ENCODE measurements around the gene SYCP2.

Gene SYCP2

DNA sequence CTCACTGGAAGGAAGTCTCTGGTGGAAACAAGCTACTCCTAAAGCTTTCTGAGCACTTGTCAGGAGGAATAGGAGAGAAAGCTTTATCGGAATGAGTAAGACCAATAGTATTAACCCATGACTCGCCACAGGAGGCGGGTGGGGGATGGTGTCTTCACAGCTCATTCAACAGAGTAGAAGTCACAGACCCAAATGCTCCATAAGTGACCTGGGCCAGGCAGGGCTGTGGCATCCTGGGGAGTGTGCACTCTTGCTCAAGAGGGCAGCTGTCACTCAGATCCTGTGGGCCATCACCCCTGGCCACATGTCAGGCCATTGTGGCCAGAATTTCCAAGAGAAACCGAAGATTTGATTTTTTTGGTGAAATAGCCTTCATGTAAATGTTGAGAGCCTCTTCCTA, 116.0 kb downstream of the SYCP2 start:
- TF ChIP-seq EZH2 (optimal IDR thresholded peaks at IDR 0.05; ENCODE audit: low read depth, low read length) = no peak
- Histone ChIP-seq H2AFZ (ENCODE audit: low read length) (no peak overlapping the region), H3K9me3 (replicated peaks; ENCODE audit: insufficient read depth, low read length) (no peaks in the 10 kb centered on the region), H4K20me1 (ENCODE audit: insufficient read depth, low read length) (no peaks in the 10 kb centered on the region), H3K36me3 (replicated peaks; ENCODE audit: insufficient read depth, low read length) (no peaks in the 10 kb centered on the region), H3K4me1 (ENCODE audit: low read length) (no peaks in the 10 kb centered on the region), H3K4me2 (ENCODE audit: low read depth, low read length) (no peak overlapping the region), H3K27ac (ENCODE audit: low read length) (no peak overlapping the region), H3F3A (ENCODE audit: insufficient read depth, low read length) (no peaks in the 10 kb centered on the region), H3K9ac (ENCODE audit: low read length) (no peak overlapping the region), H3K4me3 (ENCODE audit: low read length) (no peak overlapping the region), H3K79me2 (ENCODE audit: low read length) (no peaks in the 10 kb centered on the region), H3K27me3 (replicated peaks; ENCODE audit: insufficient read depth, low read length) (peaks cover 18% of the 10 kb centered on the region; the same call in 1 of the 2 replicates), H3K9me2 (replicated peaks; ENCODE audit: insufficient read depth, low read length) (no peaks in the 10 kb centered on the region)
- DNase-seq = no peak

DNA sequence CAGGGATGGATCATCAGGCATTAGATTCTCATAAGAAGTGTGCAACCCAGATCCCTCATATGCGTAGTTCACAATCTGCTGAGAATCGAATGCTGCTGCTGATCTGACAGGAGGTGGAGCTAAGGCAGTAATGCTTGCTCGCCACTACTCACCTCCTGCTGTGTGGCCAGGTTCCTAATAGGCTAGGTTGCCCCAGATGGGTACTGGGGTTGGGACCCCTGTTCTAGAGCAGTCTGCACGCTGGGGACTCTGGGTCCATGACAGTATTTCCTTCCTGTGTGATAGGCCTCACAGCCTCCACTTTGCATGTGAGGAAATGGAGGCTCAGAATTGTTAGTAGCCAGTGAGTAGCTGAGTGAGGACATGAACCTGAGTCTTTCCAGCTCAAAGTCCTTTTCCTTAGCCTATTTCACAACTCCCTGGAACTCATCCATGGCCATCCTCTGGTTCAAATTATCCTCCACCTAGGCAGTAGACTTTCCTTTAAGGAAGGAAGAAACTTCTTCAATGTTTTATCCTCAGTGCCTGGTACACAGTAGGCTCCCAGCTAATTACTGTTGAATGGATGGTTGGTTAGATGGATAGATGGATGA, 117.2 kb downstream of the SYCP2 start:
- H4K20me1 ChIP-seq (ENCODE audit: insufficient read depth, low read length) = no peaks in the 10 kb centered on the region
- H3K27ac ChIP-seq (ENCODE audit: low read length) = no peak overlapping the region
- no peaks in the 10 kb centered on the region for H3K36me3 ChIP-seq (replicated peaks; ENCODE audit: insufficient read depth, low read length)
- DNase-seq = no peak
- H3K9ac ChIP-seq (ENCODE audit: low read length) = no peak overlapping the region
- H3K79me2 ChIP-seq (ENCODE audit: low read length) = no peaks in the 10 kb centered on the region
- peaks cover 14% of the 10 kb centered on the region; the same call in 1 of the 2 replicates for H3K27me3 ChIP-seq (replicated peaks; ENCODE audit: insufficient read depth, low read length)
- H3K4me1 ChIP-seq (ENCODE audit: low read length) = no peaks in the 10 kb centered on the region
- H3K9me2 ChIP-seq (replicated peaks; ENCODE audit: insufficient read depth, low read length) = no peaks in the 10 kb centered on the region
- H3F3A ChIP-seq (ENCODE audit: insufficient read depth, low read length) = no peaks in the 10 kb centered on the region
- no peaks in the 10 kb centered on the region for H3K9me3 ChIP-seq (replicated peaks; ENCODE audit: insufficient read depth, low read length)
- no peak overlapping the region for H2AFZ ChIP-seq (ENCODE audit: low read length)
- TF ChIP-seq EZH2 (optimal IDR thresholded peaks at IDR 0.05; ENCODE audit: low read depth, low read length) = no peak
- TF ChIP-seq EZH2phosphoT487 (IDR thresholded peaks at IDR 0.05; ENCODE audit: low read length) = no peak
- TF ChIP-seq, protein P1, sequence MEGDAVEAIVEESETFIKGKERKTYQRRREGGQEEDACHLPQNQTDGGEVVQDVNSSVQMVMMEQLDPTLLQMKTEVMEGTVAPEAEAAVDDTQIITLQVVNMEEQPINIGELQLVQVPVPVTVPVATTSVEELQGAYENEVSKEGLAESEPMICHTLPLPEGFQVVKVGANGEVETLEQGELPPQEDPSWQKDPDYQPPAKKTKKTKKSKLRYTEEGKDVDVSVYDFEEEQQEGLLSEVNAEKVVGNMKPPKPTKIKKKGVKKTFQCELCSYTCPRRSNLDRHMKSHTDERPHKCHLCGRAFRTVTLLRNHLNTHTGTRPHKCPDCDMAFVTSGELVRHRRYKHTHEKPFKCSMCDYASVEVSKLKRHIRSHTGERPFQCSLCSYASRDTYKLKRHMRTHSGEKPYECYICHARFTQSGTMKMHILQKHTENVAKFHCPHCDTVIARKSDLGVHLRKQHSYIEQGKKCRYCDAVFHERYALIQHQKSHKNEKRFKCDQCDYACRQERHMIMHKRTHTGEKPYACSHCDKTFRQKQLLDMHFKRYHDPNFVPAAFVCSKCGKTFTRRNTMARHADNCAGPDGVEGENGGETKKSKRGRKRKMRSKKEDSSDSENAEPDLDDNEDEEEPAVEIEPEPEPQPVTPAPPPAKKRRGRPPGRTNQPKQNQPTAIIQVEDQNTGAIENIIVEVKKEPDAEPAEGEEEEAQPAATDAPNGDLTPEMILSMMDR (IDR thresholded peaks at IDR 0.05; ENCODE audit: low read length) = no peak
- H3K4me2 ChIP-seq (ENCODE audit: low read depth, low read length) = no peak overlapping the region
- no peak overlapping the region for H3K4me3 ChIP-seq (ENCODE audit: low read length)

DNA sequence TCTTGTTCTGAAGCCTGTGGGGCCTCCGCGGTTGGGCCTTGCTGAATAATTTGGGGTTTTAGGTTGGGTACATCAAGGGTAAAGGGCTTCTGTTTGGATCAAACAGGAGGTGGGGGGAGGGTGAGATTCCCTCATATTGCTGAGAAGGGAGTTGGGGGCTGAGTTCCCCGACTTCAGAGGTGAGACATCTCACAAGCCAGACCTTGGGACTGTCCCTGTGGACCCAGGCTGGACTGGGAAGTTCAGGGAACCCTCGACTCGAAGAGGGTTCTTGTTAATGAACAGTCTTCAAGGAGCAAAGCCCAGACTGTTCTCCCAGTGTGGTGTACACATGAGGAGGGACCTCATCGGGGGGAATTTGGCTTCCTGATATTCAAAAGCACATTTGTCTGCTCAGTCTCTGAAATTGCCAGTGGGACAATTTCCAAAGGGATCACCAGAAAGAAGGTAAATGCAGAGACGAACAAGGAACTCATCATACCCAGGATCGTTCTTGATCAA, 118.5 kb downstream of the SYCP2 start:
- Histone ChIP-seq H4K20me1 (ENCODE audit: insufficient read depth, low read length) (no peaks in the 10 kb centered on the region), H3K36me3 (replicated peaks; ENCODE audit: insufficient read depth, low read length) (no peaks in the 10 kb centered on the region), H3K27me3 (replicated peaks; ENCODE audit: insufficient read depth, low read length) (peaks cover 10% of the 10 kb centered on the region; the same call in 1 of the 2 replicates), H3K4me2 (ENCODE audit: low read depth, low read length) (no peak overlapping the region), H3K79me2 (ENCODE audit: low read length) (no peaks in the 10 kb centered on the region), H3K9ac (ENCODE audit: low read length) (no peak overlapping the region), H3K9me2 (replicated peaks; ENCODE audit: insufficient read depth, low read length) (no peaks in the 10 kb centered on the region), H3K4me1 (ENCODE audit: low read length) (peaks cover under 1% of the 10 kb centered on the region; the same call in 1 of the 2 replicates), H2AFZ (ENCODE audit: low read length) (no peak overlapping the region), H3F3A (ENCODE audit: insufficient read depth, low read length) (no peaks in the 10 kb centered on the region), H3K27ac (ENCODE audit: low read length) (no peak overlapping the region), H3K4me3 (ENCODE audit: low read length) (no peak overlapping the region), H3K9me3 (replicated peaks; ENCODE audit: insufficient read depth, low read length) (no peaks in the 10 kb centered on the region)
- TF ChIP-seq, protein P1 (IDR thresholded peaks at IDR 0.05; ENCODE audit: low read length) = no peak
- TF ChIP-seq EZH2phosphoT487 (IDR thresholded peaks at IDR 0.05; ENCODE audit: low read length) = no peak
- TF ChIP-seq EZH2 (optimal IDR thresholded peaks at IDR 0.05; ENCODE audit: low read depth, low read length) = no peak
- no peak for DNase-seq
